ENCODE results near the gene FOXP1.
A peak's percentile ranks its signal among the peaks of the same experiment; 100 is the strongest.
"Not testable (repeated sequence)": the region's sequence is repeated elsewhere in the genome, so short reads cannot be mapped to it uniquely, and the experiment has no call there.

FOXP1 gene

DNA sequence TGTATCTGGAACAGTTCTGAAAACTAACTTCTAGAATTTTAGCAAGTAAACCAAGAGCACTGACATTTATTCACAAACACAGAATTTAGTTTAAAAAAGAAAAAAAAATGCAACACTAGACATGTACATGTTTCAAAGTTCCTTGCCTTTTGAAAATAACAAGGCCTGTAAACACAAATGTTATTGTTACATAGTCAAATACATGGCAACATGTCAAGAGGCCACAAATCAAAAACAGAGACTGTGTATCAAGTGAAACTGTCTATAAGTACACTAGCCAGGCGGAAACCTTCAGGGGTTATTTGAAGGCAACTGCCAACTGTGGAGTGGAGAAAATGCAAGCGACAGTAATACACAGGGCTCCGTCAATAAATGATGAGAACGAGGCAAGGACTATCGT, 547.6 kb downstream of the FOXP1 start:
- no peak for DNase-seq (ENCODE audit: low read depth in 2 of 2)

DNA sequence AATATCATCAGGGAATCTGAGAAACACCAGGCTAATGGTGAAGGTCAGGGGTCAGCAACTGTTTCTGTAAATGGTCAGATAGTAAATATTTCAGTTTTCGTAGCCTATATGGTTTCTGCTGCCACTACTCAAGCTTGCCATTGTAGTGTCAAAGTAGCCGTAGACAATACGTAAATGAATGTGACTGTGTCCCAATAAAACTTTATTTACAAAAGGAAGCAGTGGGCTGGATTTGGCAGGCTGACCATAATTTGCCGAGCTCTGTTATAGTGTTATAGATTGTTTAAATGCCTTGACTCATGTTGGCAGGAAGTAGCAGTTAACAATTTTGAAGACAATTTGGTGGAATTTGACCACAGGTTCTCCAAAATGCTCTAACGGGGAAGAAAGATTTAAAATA, 548.2 kb downstream of the FOXP1 start:
- DNase-seq (ENCODE audit: low read depth in 2 of 2): no peak

DNA sequence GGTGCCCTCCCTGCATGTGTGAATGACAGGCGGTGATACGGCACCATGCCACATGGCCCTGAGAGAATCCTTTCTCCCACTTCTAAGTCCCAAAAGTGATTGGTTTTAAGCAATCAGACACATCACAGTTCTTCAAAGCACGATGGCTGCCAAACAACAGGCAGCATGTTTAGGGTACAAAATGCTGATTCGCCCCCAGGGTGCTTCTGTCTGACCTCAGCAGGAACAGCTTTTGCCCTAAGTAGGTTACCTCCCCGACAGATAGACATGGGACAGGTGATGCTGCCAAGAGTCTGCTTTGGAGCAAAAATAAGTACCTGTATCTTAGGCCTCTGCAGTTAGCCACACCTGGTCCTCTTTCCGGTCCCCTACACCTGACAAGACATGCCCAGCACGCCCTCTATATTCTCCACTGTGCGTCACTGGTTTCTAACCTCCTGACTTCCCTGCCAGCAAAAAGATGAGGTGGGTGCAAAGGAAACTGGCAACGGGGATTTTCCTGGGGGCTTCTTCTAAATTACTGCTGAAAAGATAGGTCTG, 549.8 kb downstream of the FOXP1 start:
- no peak for DNase-seq (ENCODE audit: low read depth in 2 of 2)

- no peak for DNase-seq (ENCODE audit: low read depth in 2 of 2)
Measured at GRCh38 chr3:71031914-71032521, 551.5 kb downstream of the FOXP1 start.

DNA sequence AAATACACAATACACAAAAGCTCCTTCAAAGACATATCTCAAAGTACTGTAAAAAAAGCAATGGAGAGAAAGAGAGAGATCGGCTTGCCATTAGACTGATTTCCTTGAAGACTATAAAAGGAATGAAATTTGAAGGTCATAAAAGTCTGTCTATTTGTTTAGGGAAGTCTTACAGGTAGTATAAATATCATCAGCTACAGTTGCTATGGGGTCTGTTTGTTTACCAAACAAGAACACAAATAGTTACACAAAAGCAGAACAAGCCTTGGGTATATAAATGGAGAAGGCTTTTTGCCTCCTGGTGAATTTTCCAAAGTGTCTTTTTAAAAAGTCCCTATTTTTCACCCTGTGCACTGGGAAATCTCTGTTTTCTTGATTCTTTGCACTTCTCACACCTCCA, 552.3 kb downstream of the FOXP1 start:
- no peak for DNase-seq (ENCODE audit: low read depth in 2 of 2)

GRCh38 chr3:71030748-71031147, 552.8 kb downstream of the FOXP1 start:
- DNase-seq (ENCODE audit: low read depth in 2 of 2): no peak

DNA sequence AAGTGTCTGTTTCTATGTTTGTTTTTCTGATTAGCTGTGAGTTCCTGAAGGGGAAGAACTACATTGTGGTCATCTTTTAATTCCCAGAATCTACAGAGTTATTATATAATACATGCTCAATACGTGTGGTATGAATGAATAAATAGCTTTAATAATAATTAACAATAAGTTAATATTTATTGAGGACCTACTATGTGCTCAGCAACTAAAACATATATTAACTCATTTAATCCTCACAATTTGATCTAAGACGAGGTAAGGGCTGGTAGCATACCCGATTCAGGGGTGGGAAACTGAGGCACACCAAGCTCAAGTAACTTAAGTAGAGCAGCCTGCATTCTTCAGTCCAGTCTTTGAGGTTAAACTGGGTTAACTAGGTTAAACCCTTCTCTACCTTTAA, 553.8 kb downstream of the FOXP1 start:
- no peak for DNase-seq (ENCODE audit: low read depth in 2 of 2)

DNA sequence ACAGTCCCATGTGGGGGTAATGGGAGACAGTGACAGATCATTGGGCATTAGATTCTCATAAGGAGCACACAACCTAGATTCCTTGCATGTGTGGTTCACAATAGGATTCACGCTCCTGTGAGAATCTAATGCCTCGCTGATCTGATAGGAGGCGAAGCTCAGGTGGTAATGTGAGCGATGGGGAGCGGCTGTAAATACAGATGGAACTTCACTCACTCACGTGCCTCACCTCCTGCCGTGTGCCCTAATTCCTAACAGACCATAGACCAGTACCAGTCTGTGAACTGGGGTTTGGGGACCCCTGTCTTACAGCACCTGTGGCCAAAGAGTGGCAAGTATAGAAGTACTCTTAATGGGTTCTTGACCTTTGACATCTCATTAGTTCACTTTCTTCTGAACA, 554.7 kb downstream of the FOXP1 start:
- DNase-seq (ENCODE audit: low read depth in 2 of 2): no peak

DNA sequence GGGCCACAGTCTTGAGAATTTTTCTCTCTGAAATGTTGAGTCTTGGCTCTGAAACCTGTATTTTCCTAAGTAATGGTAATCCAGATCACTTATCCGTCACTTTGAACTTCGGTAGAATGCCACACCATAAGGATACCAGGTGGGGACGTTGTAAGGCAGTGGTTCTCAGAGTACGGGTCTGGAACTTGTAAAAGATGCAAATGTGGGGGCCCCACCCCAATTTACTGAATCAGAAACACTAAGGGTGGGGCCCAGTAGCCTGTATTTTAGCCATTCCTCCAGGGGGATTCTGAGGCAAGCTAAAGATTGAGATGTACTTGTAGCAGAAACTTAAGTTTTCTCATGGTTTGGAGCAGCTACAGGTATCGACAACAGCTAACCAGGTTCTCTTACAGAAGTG, 555.3 kb downstream of the FOXP1 start:
- DNase-seq (ENCODE audit: low read depth in 2 of 2): no peak

DNA sequence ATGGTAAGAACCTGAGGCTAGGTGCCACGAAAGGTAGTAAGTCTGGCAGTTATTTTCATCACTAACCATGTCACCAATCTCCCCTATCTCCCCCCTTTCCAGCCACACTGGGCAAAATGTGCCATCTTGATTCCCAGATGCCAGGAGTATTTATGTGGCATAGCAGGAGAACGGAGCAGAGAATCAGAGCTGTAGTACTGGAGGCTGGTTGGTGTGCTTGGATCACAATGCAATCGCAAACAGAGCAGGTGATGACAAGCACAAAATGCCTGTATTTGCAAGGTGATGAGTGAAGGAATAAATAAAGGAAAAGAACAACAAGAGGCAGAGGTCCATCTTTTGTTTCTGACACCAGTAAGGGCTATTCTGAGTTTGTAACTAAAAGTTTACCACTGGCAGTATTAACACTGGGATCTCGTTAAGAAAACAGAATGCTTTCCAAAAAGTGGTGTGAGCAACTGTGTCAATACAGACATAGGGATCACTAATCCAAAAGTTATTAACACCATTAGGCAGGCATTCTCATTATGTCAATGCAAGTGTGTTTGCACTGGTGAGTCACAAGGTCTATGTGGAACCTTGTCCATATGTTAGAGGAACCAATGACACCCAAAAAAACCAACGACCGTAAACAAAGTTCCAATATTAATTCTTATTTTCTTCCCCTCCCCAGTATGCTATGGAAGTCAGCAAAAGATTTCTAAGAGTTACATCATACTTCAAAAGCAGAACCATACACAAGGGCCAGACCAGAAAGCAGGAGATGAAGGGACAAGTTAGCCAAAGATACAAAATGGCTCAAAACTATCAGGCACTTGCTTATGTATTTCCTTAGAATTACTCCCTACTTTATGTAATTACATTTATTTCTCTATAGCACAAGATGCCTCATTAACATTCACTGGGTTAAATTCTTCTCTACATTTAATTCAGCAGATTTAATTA, 556.6 kb downstream of the FOXP1 start:
- DNase-seq (ENCODE audit: low read depth in 2 of 2): no peak

DNA sequence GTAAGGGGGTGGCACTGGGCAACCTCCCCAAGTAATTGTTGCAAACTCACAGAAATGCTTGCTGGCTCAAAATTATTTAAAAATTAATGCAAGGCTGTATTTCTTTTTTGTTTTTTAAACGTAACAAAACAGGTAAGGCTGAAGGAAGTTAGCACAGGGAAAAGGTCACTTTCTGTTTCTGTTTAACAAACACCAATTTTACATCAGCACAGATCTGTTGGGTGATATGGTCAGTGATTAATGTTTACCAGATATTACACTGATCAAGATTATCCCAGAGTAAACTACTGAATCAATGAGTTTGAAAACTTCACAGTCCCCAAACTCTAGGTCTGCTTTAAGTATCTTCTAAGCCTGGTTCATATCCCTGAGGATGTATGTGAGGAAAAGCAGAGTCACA, 558.0 kb downstream of the FOXP1 start:
- DNase-seq (ENCODE audit: low read depth in 2 of 2): no peak

DNA sequence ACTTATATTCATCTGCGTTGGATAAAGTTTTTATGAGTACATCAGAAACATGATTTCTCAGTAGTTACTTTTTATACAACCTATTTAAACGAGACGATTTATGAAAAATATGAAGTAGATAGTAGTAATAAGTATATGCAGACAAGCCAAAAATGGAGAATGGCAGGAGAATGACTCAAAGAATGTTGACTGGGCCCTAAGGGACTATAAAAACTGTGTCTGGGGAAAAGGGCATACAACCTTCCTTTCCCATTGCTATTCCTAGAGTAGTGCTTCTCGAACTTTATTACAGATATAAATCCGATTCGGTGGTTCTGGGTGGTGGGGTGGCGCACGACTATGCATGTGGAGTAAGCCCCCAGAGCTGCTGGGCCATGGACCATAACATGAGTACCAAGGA, 558.5 kb downstream of the FOXP1 start:
- no peak for DNase-seq (ENCODE audit: low read depth in 2 of 2)

DNA sequence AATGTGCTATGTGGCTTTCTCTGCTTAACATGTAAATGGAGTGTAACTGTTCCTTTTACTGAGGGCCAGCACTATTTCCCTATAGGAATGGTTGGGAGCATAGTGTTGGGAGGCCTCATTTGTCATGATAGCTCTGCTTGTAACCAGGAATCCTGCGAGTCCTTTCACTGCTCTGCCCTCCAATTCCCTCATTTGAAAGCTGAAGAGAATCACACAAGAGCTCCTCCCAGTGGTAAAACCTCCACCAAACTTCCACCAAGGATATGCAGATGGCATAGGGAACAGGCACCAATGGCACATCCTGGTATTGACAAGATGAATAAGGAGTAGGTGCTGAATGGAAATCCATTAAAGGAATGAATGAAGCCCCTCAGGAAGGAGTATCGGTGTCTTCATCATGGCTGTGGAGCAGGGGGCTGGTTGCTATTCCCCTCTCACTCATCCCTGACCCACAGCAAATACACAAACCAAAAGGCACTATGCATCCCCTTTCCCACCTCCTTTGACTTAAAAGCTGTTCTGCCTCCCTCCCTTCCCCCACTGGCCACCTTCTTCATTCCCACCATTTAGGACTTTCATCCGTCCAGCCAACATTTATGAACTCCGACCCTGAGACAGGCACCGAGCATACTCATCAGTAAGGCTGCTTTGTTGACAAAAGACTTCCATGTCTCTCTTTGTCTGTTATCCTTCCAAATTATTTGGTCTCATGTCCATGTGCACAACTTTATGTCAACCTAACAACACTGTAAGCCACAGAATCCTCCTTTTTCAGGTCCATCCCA, 560.8 kb downstream of the FOXP1 start:
- no peak for DNase-seq (ENCODE audit: low read depth in 2 of 2)

DNA sequence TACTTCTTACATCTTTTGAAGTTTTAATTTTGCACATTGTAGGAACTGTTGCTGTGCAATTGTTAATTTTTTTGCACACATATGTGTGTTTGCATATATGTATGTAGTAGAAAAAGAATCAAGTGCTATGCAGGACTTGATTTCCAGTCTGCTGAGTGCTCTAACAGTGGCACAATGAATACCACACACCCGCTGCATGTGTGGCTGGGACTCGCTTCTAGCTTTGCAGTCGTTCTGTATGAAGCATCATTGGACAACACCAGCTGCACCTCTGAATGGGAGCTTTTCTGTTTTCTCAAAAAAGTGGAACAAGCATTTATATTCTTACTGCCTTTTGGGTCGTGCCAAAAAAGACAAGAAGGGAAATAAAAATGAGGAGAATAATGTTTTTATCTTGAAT, 564.7 kb downstream of the FOXP1 start:
- DNase-seq (ENCODE audit: low read depth in 2 of 2): no peak

DNA sequence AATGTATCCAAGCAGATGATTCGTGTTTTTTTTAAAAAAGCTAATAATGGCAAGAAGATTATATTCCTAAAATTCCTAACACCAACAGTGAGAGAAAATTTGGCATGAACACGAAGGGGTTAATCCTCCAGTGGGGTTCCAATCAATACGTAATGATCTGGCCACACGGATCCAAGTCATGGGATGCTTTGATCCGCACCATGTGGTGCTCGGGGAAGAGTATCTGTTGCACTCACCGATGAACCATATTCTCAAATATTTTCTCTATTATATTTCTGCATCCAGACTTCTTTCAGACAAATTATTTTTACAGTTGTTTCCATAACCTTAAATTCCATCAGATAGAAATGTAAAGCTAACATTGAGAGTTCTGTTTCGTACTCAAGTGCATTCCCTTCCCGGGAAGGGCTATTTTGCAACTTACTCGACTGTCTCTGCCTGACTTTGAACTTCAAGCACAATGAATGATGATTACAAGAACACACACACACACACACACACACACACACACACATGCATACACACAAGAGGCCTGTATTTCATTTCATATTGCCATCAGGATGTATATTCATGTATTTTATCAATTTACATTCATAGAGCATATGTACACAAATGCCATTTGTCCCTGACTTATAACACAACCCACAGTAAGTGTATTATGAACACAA, 567.2 kb downstream of the FOXP1 start:
- no peak for DNase-seq (ENCODE audit: low read depth in 2 of 2)

DNA sequence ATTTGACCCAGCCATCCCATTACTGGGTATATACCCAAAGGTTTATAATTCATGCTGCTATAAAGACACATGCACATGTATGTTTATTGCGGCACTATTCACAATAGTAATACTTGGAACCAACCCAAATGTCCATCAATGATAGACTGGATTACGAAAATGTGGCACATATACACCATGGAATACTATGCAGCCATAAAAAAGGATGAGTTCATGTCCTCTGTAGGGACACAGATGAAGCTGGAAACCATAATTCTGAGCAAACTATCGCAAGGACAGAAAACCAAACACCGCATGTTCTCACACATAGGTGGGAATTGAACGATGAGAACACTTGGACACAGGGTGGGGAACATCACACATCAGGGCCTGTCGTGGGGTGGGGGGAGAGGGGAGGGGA, 568.9 kb downstream of the FOXP1 start:
- not testable (repeated sequence) for DNase-seq (ENCODE audit: low read depth in 2 of 2)

GRCh38 chr3:71012971-71013370, 570.6 kb downstream of the FOXP1 start:
- DNase-seq (ENCODE audit: low read depth in 2 of 2): no peak

GRCh38 chr3:71011565-71012287, 571.8 kb downstream of the FOXP1 start:
- DNase-seq (ENCODE audit: low read depth in 2 of 2): no peak

DNA sequence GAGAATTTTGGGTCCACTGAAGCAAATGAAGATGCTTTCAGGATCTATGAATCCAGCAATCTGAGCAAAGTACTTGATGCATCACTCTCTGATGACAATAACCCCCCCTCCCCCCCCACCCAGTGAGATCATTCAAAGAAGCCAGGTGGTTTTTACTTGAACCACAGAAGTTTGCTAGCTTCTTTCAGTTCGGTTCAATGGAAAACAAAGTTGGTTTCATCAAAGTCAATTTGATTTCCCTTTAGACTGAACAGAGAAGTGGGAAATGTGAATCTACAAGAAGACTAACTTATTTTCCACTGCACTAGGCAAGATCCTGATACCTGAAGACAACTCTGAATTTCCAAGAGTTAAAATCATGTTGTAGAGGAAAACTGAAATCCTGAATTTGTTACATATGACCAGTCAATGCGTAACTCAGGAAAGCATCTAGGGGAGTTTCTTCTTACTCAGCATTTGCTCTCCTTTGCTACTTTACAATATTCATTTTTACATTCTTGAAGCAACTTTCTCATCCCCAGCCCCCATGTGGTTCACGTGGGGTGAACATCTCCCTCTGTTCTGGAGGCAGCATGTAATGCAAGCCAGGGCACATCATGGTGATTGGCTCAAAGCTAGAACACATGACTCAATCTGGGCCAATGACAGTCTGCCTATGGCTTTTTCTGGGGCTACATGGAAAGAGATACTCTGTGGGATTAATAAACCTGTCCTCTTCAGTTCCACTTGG, 572.6 kb downstream of the FOXP1 start:
- peak; percentile 51 to 71 for DNase-seq (ENCODE audit: low read depth in 2 of 2)

DNA sequence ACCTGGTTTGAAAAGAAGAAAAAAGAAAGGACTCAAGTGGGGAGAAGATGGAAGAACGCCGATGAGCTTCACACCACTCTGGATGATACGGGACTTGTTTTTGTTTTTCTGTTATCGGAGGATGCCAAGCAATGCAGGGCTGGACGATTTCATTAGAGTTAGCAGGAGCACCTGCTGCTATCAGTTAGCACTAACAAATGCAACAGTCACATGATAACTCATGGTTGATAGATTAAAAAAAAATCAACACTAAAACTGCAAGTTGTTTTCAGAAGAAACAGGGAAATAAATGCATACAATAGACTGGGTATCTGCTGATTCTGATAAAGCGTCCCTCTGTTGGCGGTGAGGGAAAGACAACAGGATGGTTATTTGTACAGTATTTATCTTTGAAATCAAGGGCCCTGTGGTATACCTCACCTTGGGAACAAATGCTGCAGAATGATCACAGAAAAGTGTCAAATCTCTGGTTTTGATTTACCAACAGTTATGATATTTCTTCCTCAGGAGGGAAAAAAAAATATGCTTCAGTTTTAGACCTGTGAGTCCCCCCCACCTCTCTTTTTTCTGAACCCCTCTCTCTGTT, 575.1 kb downstream of the FOXP1 start:
- no peak for DNase-seq (ENCODE audit: low read depth in 2 of 2)

Data from stimulated activated CD4-positive, alpha-beta T cell treated with anti-CD3 and anti-CD28 coated beads, Interleukin-4, amount 100 ng/mL, for 48 hours (primary cell).